HG03095 (cell line): ENCODE data around the gene ZNF549.
A peak's percentile ranks its signal among the peaks of the same experiment; 100 is the strongest.

Experiments used
- ATAC-seq: cut with Tn5 transposase; IDR thresholded peaks from one replicate; pipeline ENCODE4 v1.9.1; 2021; ENCODE audit warnings: moderate library complexity; ENCODE audit not compliant: unreplicated experiment

ZNF549 gene

DNA sequence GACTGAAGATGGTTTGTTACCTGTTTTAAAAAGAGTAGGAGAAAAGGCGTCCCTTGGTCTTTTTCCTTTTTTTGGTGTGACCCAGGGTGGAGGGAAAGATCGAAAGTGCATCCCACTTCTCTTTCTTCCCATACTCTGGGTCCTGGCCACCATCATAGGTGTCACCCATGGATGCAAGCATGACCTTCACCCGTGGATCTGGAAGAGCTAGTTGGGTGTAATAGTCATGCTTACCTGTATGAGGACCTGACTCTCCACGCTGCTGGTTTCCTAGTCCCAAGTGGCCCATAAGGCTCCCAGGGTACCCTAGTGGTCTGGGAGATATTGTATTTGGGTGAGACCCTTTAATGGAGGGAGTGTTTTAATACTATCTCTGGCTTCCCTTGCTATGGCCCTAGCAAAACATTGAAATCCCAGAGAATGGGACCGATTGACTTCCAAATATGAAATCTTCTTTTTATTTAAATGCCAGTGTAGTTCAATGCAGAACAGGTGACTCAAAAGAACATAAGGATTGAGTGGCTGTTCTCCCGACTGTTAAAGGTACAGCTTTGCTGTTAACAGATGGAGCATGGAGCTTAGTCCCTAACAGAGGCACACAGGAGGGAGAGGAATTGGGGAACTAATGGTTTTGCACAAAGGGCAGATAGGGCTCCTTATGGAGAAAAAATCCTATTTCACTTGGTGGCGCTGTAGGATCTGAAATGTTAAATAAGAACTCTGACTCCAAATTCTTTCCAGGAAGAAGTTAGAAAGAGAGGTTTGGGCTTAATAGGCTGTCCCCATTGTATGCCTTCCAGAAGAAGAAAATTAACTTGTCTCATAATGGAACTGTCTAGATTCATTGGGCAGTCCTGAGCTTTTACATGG, 39.5 kb downstream of the ZNF549 start:
- no peak for ATAC-seq

GRCh38 chr19:57570707-57571106, 43.6 kb downstream of the ZNF549 start:
- no peak for ATAC-seq

DNA sequence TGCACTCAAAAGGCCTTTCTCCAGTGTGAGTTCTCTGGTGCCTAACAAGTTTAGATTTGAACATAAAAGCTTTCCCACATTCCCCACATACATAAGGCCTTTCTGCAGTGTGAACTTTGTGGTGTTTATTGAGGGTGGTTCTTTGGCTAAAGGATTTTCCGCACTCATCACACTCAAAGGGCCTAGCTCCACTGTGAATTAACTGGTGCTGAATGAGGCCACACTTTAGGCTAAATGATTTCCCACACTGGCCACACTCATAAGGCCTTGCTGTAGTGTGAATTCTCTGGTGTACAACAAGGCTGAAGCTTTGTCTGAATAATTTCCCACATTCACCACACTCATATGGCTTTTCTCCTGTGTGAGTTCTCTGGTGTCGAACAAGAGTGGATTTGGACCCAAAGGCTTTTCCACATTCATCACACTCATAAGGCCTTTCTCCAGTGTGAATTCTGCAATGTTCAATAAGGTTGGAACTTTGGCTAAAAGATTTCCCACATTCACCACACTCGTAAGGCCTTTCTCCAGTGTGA, 45.3 kb downstream of the ZNF549 start:
- ATAC-seq = no peak

GRCh38 chr19:57576661-57577060, 49.5 kb downstream of the ZNF549 start:
- no peak for ATAC-seq

- ATAC-seq = peak; percentile 85
Observed at GRCh38 chr19:57578487-57579205, 51.5 kb downstream of the ZNF549 start, which contains the start of gene ZNF416. TSS of gene ZNF416 (minus strand) at chr19:57578911. CDS start at chr19:57578704, 207 bp downstream.

- ATAC-seq = no peak
Observed at GRCh38 chr19:57583104-57583520, 56.0 kb downstream of the ZNF549 start.

- peak; percentile 75 for ATAC-seq
Observed at GRCh38 chr19:57583521-57584416, 56.6 kb downstream of the ZNF549 start, which contains the start of gene ZIK1. TSS of gene ZIK1 (plus strand) at chr19:57584145. CDS start at chr19:57584357, 212 bp downstream.

- no peak for ATAC-seq
Observed at GRCh38 chr19:57587529-57587928, 60.4 kb downstream of the ZNF549 start.

GRCh38 chr19:57599377-57599760, 72.2 kb downstream of the ZNF549 start:
- ATAC-seq = peak; percentile 24

GRCh38 chr19:57599761-57600383, 72.7 kb downstream of the ZNF549 start, which contains the start of gene ZNF530:
TSS of gene ZNF530 (plus strand) at chr19:57599885. CDS start at chr19:57604346, 4,461 bp downstream.
- peak; percentile 88 for ATAC-seq

DNA sequence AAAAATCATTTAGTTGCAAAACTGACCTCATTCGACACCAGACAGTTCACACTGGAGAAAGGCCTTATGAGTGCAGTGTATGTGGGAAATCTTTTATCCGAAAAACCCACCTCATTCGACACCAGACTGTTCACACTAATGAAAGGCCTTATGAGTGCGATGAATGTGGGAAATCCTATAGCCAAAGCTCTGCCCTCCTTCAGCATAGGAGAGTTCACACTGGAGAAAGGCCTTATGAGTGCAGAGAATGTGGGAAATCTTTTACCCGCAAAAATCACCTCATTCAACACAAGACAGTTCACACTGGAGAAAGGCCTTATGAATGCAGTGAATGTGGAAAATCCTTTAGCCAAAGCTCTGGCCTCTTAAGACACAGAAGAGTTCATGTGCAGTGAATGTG, 79.8 kb downstream of the ZNF549 start:
- ATAC-seq = no peak
